ENCODE measurements around the gene ZSWIM2. TPM values are rescaled to one million over a fixed set of nuclear protein-coding genes. Genes with fewer than 3 reads are reported as not detected.

The ZSWIM2 gene
- total RNA-seq, 4 donors from 2014 or later = not detected

- Histone ChIP-seq H3K27ac (no peak overlapping the region), H3K27me3 (no peaks in the 10 kb centered on the region), H3K9me3 (no peaks in the 10 kb centered on the region), H3K36me3 (no peaks in the 10 kb centered on the region), H3K4me1 (no peaks in the 10 kb centered on the region), H3K4me3 (no peak overlapping the region)
- no peak for TF ChIP-seq CTCF (IDR thresholded peaks at IDR 0.05)
- TF ChIP-seq POLR2AphosphoS5 (IDR thresholded peaks at IDR 0.05) = no peak
- TF ChIP-seq POLR2A (IDR thresholded peaks at IDR 0.05) = no peak
- TF ChIP-seq EP300 (IDR thresholded peaks at IDR 0.05) = no peak
- no peak for DNase-seq (ENCODE audit: low spot score in 2 of 2)
- 89% methylated on average over 3 of the region's 3 CpGs for WGBS
Measured at GRCh38 chr2:186842373-186842772, 6.6 kb downstream of the ZSWIM2 start.

GRCh38 chr2:186841940-186842339 lies 7.0 kb downstream of the ZSWIM2 start:
- 35% methylated on average over 3 of the region's 3 CpGs for WGBS
- no peak for DNase-seq (ENCODE audit: low spot score in 2 of 2)
- Histone ChIP-seq H3K4me3 (no peak overlapping the region), H3K4me1 (no peaks in the 10 kb centered on the region), H3K36me3 (no peaks in the 10 kb centered on the region), H3K27ac (no peak overlapping the region), H3K9me3 (no peaks in the 10 kb centered on the region), H3K27me3 (no peaks in the 10 kb centered on the region)
- TF ChIP-seq POLR2AphosphoS5 (IDR thresholded peaks at IDR 0.05) (no peak), EP300 (IDR thresholded peaks at IDR 0.05) (no peak), CTCF (IDR thresholded peaks at IDR 0.05) (no peak), POLR2A (IDR thresholded peaks at IDR 0.05) (no peak)

GRCh38 chr2:186835628-186836027 lies 13.3 kb downstream of the ZSWIM2 start:
- Histone ChIP-seq H3K9me3 (no peaks in the 10 kb centered on the region), H3K27me3 (no peaks in the 10 kb centered on the region), H3K4me1 (no peaks in the 10 kb centered on the region), H3K27ac (no peak overlapping the region), H3K4me3 (no peak overlapping the region), H3K36me3 (no peaks in the 10 kb centered on the region)
- 34% methylated on average over 1 of the region's 1 CpG for WGBS
- TF ChIP-seq POLR2AphosphoS5 (IDR thresholded peaks at IDR 0.05) (no peak), CTCF (IDR thresholded peaks at IDR 0.05) (no peak), POLR2A (IDR thresholded peaks at IDR 0.05) (no peak), EP300 (IDR thresholded peaks at IDR 0.05) (no peak)
- no peak for DNase-seq (ENCODE audit: low spot score in 2 of 2)

- H3K9me3 ChIP-seq = no peaks in the 10 kb centered on the region
- TF ChIP-seq POLR2AphosphoS5 (IDR thresholded peaks at IDR 0.05) (no peak), POLR2A (IDR thresholded peaks at IDR 0.05) (no peak), EP300 (IDR thresholded peaks at IDR 0.05) (no peak), CTCF (IDR thresholded peaks at IDR 0.05) (no peak)
- no peak for DNase-seq (ENCODE audit: low spot score in 2 of 2)
- no peak overlapping the region for H3K27ac ChIP-seq
- WGBS = 72% methylated on average over 2 of the region's 2 CpGs
- H3K4me1 ChIP-seq = no peaks in the 10 kb centered on the region
- H3K4me3 ChIP-seq = no peak overlapping the region
- no peaks in the 10 kb centered on the region for H3K36me3 ChIP-seq
- H3K27me3 ChIP-seq = no peaks in the 10 kb centered on the region
Measured at GRCh38 chr2:186827862-186828492, 21.0 kb downstream of the ZSWIM2 start.

- H3K27ac ChIP-seq = no peak overlapping the region
- H3K4me3 ChIP-seq = no peak overlapping the region
- H3K4me1 ChIP-seq = no peaks in the 10 kb centered on the region
- no peaks in the 10 kb centered on the region for H3K36me3 ChIP-seq
- WGBS = 86% methylated on average over 2 of the region's 2 CpGs
- DNase-seq (ENCODE audit: low spot score in 2 of 2) = no peak
- H3K27me3 ChIP-seq = no peaks in the 10 kb centered on the region
- no peaks in the 10 kb centered on the region for H3K9me3 ChIP-seq
- no peak for TF ChIP-seq EP300 (IDR thresholded peaks at IDR 0.05)
- TF ChIP-seq POLR2A (IDR thresholded peaks at IDR 0.05) = no peak
- TF ChIP-seq POLR2AphosphoS5 (IDR thresholded peaks at IDR 0.05) = no peak
- TF ChIP-seq CTCF (IDR thresholded peaks at IDR 0.05) = no peak
Measured at GRCh38 chr2:186827411-186827810, 21.6 kb downstream of the ZSWIM2 start.

Data from suprapubic skin (tissue), 4 donors.